HepG2 (cell line): ENCODE results near the gene CEP55. TPM values are rescaled to one million over a fixed set of nuclear protein-coding genes. Genes with fewer than 3 reads are reported as not detected.

Source experiments
- ATAC-seq: fragments of 200-7000 bp; cut with Tn5 transposase; 3 replicates; pipeline ENCODE4 v1.9.1; 2020; ENCODE audit warnings: mild to moderate bottlenecking, moderate library complexity
- BruUV-seq: library from RNA; stranded (reverse); fragments of 400-500 nt; replicated peaks from 2 replicates; lab custom pipeline; 2021; lab: Mats Ljungman, UMichigan
- CTCF ChIA-PET: fragments of 300-600 bp; formaldehyde crosslinking; extraction: SDS; loops from one replicate; lab custom pipeline; 2021; ENCODE audit warnings: low total read pairs, inconsistent platforms, low intra/inter-chr PET ratio; lab: Yijun Ruan, JAX
- POLR2A ChIA-PET: fragments of 350-600 bp; sonication (Branson Sonifier 250); formaldehyde crosslinking; loops from one replicate; lab custom pipeline; 2020; ENCODE audit warnings: antibody characterized with exemption, inconsistent platforms; lab: Yijun Ruan, JAX
- DNase-seq: peaks from one replicate; pipeline ENCODE4 v3.0.0-alpha.2; 2015; ENCODE audit warnings: low spot score
- FAIRE-seq: peaks from 3 replicates; lab custom pipeline; 2011; peaks lifted over from hg19 to GRCh38; lab: Jason Lieb, UNC
- H2AFZ ChIP-seq: one replicate; pipeline ENCODE4 v1.6.1; 2011; ENCODE audit warnings: low read length, inconsistent platforms
- H3K27ac ChIP-seq: fragments of 300-600 bp; 3 replicates; pipeline ENCODE4 v1.8.0; 2011; ENCODE audit warnings: mixed run types, mild to moderate bottlenecking, mixed read lengths, low read length, inconsistent platforms; ENCODE audit not compliant: insufficient read depth; ENCODE audit errors: extremely low read length
- H3K27me3 ChIP-seq, 2 experiments: fragments of 200-600 bp in 1 of 2; 2 replicates in 1 of 2; 3 replicates in 1 of 2; pipeline versions ENCODE4 v1.6.0 to v1.8.0; 2011; ENCODE audit warnings: low read length in 2 of 2, mild to moderate bottlenecking in 2 of 2, moderate library complexity in 2 of 2, inconsistent platforms in 1 of 2; ENCODE audit not compliant: insufficient read depth in 2 of 2, control insufficient read depth in 1 of 2
- H3K36me3 ChIP-seq, 2 experiments: fragments of 200-600 bp in 1 of 2; replicated peaks in 1 of 2; 2 replicates in 1 of 2; 3 replicates in 1 of 2; pipeline versions ENCODE4 v1.5.1 to v1.8.0; 2011; ENCODE audit warnings: low read length in 2 of 2, inconsistent platforms in 1 of 2; ENCODE audit not compliant: insufficient read depth in 2 of 2, control insufficient read depth in 1 of 2
- H3K4me1 ChIP-seq: 2 replicates; pipeline ENCODE4 v1.5.1; 2012; ENCODE audit warnings: low read length, inconsistent platforms; ENCODE audit not compliant: insufficient read depth
- H3K4me2 ChIP-seq: 2 replicates; pipeline ENCODE4 v1.6.0; 2011; ENCODE audit warnings: low read depth, low read length, inconsistent platforms
- H3K4me3 ChIP-seq, 3 experiments: fragments of 200-600 bp in 1 of 3; sonication (generic), shearing (Covaris generic) in 1 of 3; replicated peaks in 1 of 3; 2 replicates each; pipeline ENCODE4 v1.5.1; 2011 to 2016; ENCODE audit warnings: low read length in 3 of 3, inconsistent platforms in 2 of 3, low read depth in 2 of 3, mild to moderate bottlenecking in 2 of 3, control low read depth in 1 of 3, mixed read lengths in 1 of 3; ENCODE audit not compliant: insufficient read depth in 1 of 3
- H3K79me2 ChIP-seq: one replicate; pipeline ENCODE4 v1.6.1; 2011; ENCODE audit warnings: low read length, inconsistent platforms; ENCODE audit not compliant: insufficient read depth
- H3K9ac ChIP-seq: 2 replicates; pipeline ENCODE4 v1.6.0; 2011; ENCODE audit warnings: mild to moderate bottlenecking, low read depth, low read length, inconsistent platforms; ENCODE audit not compliant: insufficient read depth
- H3K9me3 ChIP-seq: 2 replicates; pipeline ENCODE4 v1.5.1; 2012; ENCODE audit warnings: mild to moderate bottlenecking, low read length
- H4K20me1 ChIP-seq: 2 replicates; pipeline ENCODE4 v1.6.0; 2011; ENCODE audit warnings: inconsistent platforms, mild to moderate bottlenecking, low read length, moderate library complexity; ENCODE audit not compliant: insufficient read depth
- FLYWCH1 ChIP-seq: sonication (generic); formaldehyde crosslinking; IDR thresholded peaks from 2 replicates; pipeline ENCODE4 v1.8.1; 2023; ENCODE audit warnings: mild to moderate bottlenecking, missing genetic modification reagents
- HBP1 ChIP-seq: IDR thresholded peaks from 2 replicates; pipeline ENCODE4 v1.6.1; 2016; ENCODE audit warnings: low read depth, control low read depth
- KLF13 ChIP-seq: sonication (generic); formaldehyde crosslinking; IDR thresholded peaks from 2 replicates; pipeline ENCODE4 v1.4.0; 2020; ENCODE audit warnings: mild to moderate bottlenecking, missing genetic modification reagents
- RERE ChIP-seq: IDR thresholded peaks from 2 replicates; pipeline ENCODE4 v1.6.1; 2016; ENCODE audit warnings: low read depth, missing genetic modification reagents, missing compliant biosample characterization
- SNAPC2 ChIP-seq: sonication (generic); formaldehyde crosslinking; IDR thresholded peaks from 2 replicates; pipeline ENCODE4 v1.8.1; 2022; ENCODE audit warnings: mild to moderate bottlenecking, missing genetic modification reagents
- ZNF296 ChIP-seq: sonication (generic); formaldehyde crosslinking; conservative IDR thresholded peaks from 2 replicates; pipeline ENCODE4 v1.5.0; 2020; ENCODE audit warnings: mild to moderate bottlenecking, missing genetic modification reagents
- ZNF556 ChIP-seq: sonication (generic); formaldehyde crosslinking; IDR thresholded peaks from 2 replicates; pipeline ENCODE4 v1.4.0; 2020; ENCODE audit warnings: mild to moderate bottlenecking, missing genetic modification reagents, borderline replicate concordance
- ZNF747 ChIP-seq: sonication (generic); formaldehyde crosslinking; IDR thresholded peaks from 2 replicates; pipeline ENCODE4 v1.8.1; 2023; ENCODE audit warnings: missing genetic modification reagents, mild to moderate bottlenecking, borderline replicate concordance
- ZNF768 ChIP-seq: sonication (generic); formaldehyde crosslinking; IDR thresholded peaks from 2 replicates; pipeline ENCODE4 v1.4.0; 2020; ENCODE audit warnings: missing genetic modification reagents
- ZNF850 ChIP-seq: sonication (generic); formaldehyde crosslinking; conservative IDR thresholded peaks from 2 replicates; pipeline ENCODE4 v1.9.0; 2021; ENCODE audit warnings: mild to moderate bottlenecking, missing genetic modification reagents
- WGBS: methylation state at CpG from one replicate; pipeline ENCODE4 v1.1.6; 2017; ENCODE audit warnings: low lambda C conversion rate; 5-methylcytosine and 5-hydroxymethylcytosine counted together
- in situ Hi-C: cut with HindIII; loops from 2 replicates; pipeline ENCODE4 v1.10.0; 2017; ENCODE audit warnings: low pct_unique_long_range_greater_than_20kb; ENCODE audit not compliant: extremely low pct_ligation_motif_present
- intact Hi-C: fragments of 100-400 bp; cut with micrococcal nuclease; formaldehyde crosslinking; loops from one replicate; pipeline ENCODE4 v1.10.0; 2022; ENCODE audit not compliant: unreplicated experiment
- polyA plus RNA-seq, 8 experiments: library from polyadenylated mRNA; depleted of rRNA in 3 of 8; stranded (reverse) in 7 of 8; unstranded in 1 of 8; fragments of >200 nt; fragmentation: Illumina TruSeq in 4 of 8; extraction: Trizol in 4 of 8; gene quantifications; 2 replicates each; pipeline versions ENCODE4 v1.2.1 to v1.2.3, GENCODE V29; 2011 to 2016; ENCODE audit warnings: low read depth in 4 of 8, missing spikeins in 1 of 8, mixed read lengths in 1 of 8; ENCODE audit not compliant: insufficient read depth in 1 of 8
- total RNA-seq, 5 experiments: library from RNA; depleted of rRNA; stranded (reverse); fragments of >200 nt; fragmentation: Illumina TruSeq; extraction: Trizol; gene quantifications; 2 replicates each; pipeline ENCODE4 v1.2.3, GENCODE V29; 2016; ENCODE audit warnings: low read depth in 1 of 5

Gene CEP55
- total and polyA plus RNA-seq, 2 of the 13 experiments (the other 11 are each of a cell fraction or from before 2014, with no cell fraction given), result 6.5 to 17.1 TPM

GRCh38 chr10:93547522-93547921 lies 51.1 kb downstream of the CEP55 start:
- Histone ChIP-seq H3K79me2 (no peaks in the 10 kb centered on the region), H3K9me3 (no peaks in the 10 kb centered on the region), H3K4me3 (no peak overlapping the region), H3K36me3 (no peaks in the 10 kb centered on the region), H3K4me1 (peaks cover 15% of the 10 kb centered on the region), H3K4me2 (no peak overlapping the region), H2AFZ (no peak overlapping the region), H3K27me3 (no peaks in the 10 kb centered on the region), H3K27ac (no peak overlapping the region), H4K20me1 (no peaks in the 10 kb centered on the region), H3K9ac (no peak overlapping the region)
- DNase-seq, result no peak
- TF ChIP-seq ZNF747 (CRISPR knock-in tag) (no peak), HBP1 (no peak)
- FAIRE-seq, result no peak
- ATAC-seq, result no peak
- no TSS peak for BruUV-seq
- in situ Hi-C loops (no loop called here), intact Hi-C loops (loop anchor here (10.0 kb wide), 1 partner anchor 47 kb away; no protein-coding TSS in a partner anchor)
- CTCF ChIA-PET, result no interaction called here
- POLR2A ChIA-PET, result no interaction called here

- POLR2A ChIA-PET, result no interaction called here
- TF ChIP-seq ZNF850 (CRISPR knock-in tag) (no peak), SNAPC2 (no peak), FLYWCH1 (CRISPR knock-in tag) (no peak), ZNF556 (CRISPR knock-in tag) (no peak), ZNF768 (CRISPR knock-in tag) (no peak), RERE (CRISPR knock-in tag) (no peak), KLF13 (CRISPR knock-in tag) (no peak), ZNF296 (CRISPR knock-in tag) (no peak)
Measured at GRCh38 chr10:93548376-93549071, 52.1 kb downstream of the CEP55 start.

More at GRCh38 chr10:93548376-93549071, 52.1 kb downstream of the CEP55 start:
- CTCF ChIA-PET, result no interaction called here
- Histone ChIP-seq H3K4me3 (no peak overlapping the region), H3K9ac (no peak overlapping the region), H3K27me3 (no peaks in the 10 kb centered on the region), H4K20me1 (no peaks in the 10 kb centered on the region), H3K36me3 (no peaks in the 10 kb centered on the region), H3K79me2 (no peaks in the 10 kb centered on the region), H3K27ac (no peak overlapping the region), H3K9me3 (no peaks in the 10 kb centered on the region), H3K4me1 (peaks cover 21% of the 10 kb centered on the region), H2AFZ (no peak overlapping the region), H3K4me2 (no peak overlapping the region)
- BruUV-seq, result no TSS peak
- in situ Hi-C loops (no loop called here), intact Hi-C loops (loop anchor here (10.0 kb wide), 1 partner anchor 46 kb away; no protein-coding TSS in a partner anchor)
- DNase-seq, result no peak
- 44% methylated on average over 5 of the region's 5 CpGs for WGBS
- no peak for FAIRE-seq
- ATAC-seq, result no peak
